GM12865 (cell line): ENCODE data around the gene SETDB1.
"Not testable (repeated sequence)": the region's sequence is repeated elsewhere in the genome, so short reads cannot be mapped to it uniquely, and the experiment has no call there.

Source experiments
- DNase-seq: peaks from one replicate; pipeline ENCODE4 v3.0.0; 2010; ENCODE audit warnings: low read depth
- H3K4me3 ChIP-seq: 2 replicates; pipeline ENCODE4 v1.5.1; 2011; ENCODE audit warnings: mild to moderate bottlenecking, low read depth, low read length, control low read depth
- TF ChIP-seq, protein P1 (sequence below): IDR thresholded peaks from 2 replicates; pipeline ENCODE4 v1.5.1; 2011; ENCODE audit warnings: low read length, control low read depth, low read depth, inconsistent platforms; ENCODE audit not compliant: insufficient read depth; ENCODE audit errors: missing control alignments

The SETDB1 gene

DNA sequence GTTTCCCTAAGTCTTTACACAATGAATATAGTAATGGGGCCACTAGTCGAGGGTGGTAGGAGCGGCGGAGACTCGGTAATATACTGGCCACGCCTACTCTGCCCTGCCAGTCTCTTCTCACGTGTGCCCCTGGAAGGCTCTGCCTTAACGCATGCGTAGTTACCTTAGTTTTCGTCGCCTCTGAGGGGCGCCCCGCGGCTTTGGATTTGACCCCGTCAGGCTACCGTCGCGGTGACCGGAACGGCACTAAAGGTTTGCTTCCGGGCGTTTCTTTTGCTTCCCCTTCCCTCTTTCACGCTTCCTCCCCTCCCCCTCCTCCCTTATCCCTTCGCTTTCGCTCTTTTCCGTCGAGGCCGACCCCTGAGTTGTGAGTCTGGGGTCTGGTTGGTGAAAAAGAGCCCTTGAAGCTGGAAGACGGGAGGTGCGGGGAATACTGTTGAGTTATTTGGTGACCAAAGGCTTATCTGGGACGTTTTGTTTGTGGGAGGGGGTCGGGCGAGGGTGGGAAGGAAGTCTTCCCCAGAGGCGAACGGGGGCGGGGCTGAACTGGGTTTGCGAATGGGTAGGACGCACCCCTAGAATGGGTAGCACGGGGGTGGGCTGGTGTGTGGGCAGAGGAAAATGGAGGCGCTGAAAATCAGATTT is at the start of gene SETDB1:
TSS of gene SETDB1 (plus strand) at position 267 of the 645 bp plus-strand sequence. CDS start 1,352 bp downstream, outside the sequence.
- TF ChIP-seq, protein P1, sequence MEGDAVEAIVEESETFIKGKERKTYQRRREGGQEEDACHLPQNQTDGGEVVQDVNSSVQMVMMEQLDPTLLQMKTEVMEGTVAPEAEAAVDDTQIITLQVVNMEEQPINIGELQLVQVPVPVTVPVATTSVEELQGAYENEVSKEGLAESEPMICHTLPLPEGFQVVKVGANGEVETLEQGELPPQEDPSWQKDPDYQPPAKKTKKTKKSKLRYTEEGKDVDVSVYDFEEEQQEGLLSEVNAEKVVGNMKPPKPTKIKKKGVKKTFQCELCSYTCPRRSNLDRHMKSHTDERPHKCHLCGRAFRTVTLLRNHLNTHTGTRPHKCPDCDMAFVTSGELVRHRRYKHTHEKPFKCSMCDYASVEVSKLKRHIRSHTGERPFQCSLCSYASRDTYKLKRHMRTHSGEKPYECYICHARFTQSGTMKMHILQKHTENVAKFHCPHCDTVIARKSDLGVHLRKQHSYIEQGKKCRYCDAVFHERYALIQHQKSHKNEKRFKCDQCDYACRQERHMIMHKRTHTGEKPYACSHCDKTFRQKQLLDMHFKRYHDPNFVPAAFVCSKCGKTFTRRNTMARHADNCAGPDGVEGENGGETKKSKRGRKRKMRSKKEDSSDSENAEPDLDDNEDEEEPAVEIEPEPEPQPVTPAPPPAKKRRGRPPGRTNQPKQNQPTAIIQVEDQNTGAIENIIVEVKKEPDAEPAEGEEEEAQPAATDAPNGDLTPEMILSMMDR = peak; percentile 4
- peak; percentile 99 for DNase-seq
- H3K4me3 ChIP-seq = peak within 1 kb of the TSS; percentile 90

DNA sequence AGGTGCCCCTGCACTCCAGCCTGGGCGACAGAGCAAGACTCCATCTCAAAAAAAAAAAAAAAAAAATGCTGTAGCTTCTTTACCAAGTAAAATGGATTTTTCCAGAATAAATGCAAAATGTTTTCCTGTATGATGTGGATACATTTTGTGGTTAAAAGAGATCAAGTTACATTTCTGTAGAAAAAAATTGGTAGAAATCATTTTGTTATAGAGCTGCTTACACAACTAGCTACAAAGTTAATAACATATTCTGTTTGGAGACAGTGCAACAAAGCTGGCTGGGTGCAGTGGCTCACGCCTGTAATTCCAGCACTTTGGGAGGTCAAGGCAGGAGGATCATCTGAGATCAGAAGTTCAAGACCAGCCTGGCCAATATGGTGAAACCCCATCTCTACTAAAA is 47.2 kb upstream of the SETDB1 start:
- H3K4me3 ChIP-seq, DNase-seq: not testable (repeated sequence)

DNA sequence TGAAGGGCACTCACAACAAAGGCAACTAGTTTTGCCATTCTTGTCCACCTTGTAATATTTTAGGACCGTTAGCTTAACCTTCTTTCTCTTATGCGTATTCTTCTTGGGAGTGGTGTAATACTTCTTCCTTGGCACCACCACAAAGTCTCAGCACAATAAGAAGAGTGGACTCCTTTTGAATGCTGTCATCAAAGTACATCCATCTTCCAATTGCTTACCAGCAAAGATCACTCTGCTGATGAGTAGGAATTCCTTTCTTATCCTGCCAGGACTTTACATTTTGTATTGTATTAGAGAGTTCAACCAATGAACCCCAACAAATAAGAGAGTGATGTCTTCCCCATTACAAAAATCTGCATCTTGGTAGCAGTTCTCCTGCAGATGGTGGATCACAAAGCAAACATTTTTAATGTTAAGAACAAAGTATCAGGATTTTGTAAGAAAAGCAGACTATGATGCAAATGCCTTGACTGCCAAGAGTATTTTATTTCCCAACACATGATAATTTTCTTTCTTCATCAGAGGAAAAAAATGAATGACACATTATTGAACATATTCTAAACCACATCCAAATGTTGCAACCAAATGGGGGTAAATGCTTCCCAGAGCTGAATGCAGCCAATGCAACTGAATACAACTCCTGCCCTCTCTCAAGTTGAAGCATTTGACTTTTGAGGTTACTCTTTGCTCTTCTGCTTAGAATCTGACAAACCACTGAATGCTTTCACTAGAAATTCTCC is 44.7 kb upstream of the SETDB1 start:
- no peak overlapping the region for H3K4me3 ChIP-seq
- TF ChIP-seq, protein P1 = no peak
- no peak for DNase-seq

DNA sequence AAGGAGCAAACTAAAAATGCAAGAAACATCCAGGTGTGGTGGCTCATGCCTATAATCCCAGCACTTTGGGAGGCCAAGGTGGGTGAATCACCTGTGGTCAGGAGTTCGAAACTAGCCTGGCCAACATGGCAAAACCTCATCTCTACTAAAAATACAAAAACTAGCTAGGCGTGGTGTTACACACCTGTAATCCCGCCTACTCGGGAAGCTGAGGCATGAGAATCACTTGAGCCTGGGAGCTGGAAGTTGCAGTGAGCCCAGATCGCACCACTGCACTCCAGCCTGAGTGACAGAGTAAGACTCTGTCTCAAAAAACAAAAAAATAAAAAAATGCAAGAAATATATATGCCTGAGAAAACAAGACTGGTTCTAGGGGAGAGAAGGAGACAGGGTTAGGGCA is 43.0 kb upstream of the SETDB1 start:
- DNase-seq, H3K4me3 ChIP-seq: not testable (repeated sequence)

DNA sequence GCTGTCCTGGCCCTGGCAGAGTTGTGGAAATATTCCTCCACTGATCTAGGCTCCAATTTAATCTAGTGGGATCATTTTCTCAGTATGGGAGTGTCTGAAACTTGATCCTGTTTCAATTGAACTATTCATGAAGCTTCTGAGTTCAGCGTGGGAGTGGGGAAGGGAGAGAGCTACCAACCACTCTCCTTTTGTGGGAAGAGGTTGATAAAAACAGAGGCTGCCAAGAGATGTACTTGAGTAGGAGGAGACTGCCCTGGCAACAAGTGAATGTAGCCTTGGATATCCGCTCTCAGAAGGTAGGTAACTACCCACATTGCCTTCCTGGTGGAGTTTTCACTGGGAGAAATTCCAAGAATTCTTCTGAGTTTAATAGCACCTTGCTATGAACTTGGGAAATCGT is 39.1 kb upstream of the SETDB1 start, which contains the start of gene CTXND2:
TSS of gene CTXND2 (plus strand) at position 119 of the 400 bp plus-strand sequence. CDS start 25,179 bp downstream, outside the sequence.
- no peak for DNase-seq

DNA sequence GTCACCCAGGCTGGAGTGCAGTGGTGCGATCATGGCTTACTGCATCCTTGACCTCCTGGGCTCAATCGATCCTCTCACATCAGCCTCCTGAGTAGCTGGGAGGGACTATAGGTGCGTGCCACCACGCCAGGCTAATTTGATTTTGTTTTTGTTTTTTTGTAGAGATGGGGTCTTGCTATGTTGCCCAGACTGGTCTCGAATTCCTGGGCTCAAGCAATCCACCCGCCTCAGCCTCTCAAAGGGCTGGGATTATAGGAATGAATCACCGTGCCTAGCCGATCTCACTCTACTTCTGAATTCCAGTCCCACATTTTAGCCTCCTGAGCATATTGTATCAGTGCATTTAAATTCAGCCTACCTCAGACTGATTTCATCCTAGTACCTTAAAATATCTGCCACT is 37.4 kb upstream of the SETDB1 start:
- no peak for DNase-seq
- no peak overlapping the region for H3K4me3 ChIP-seq
- TF ChIP-seq, protein P1 = no peak

More for the DNA sequence above, 39.1 kb upstream of the SETDB1 start, which contains the start of gene CTXND2:
- TF ChIP-seq, protein P1 = no peak
- H3K4me3 ChIP-seq = no peak within 1 kb of the TSS

DNA sequence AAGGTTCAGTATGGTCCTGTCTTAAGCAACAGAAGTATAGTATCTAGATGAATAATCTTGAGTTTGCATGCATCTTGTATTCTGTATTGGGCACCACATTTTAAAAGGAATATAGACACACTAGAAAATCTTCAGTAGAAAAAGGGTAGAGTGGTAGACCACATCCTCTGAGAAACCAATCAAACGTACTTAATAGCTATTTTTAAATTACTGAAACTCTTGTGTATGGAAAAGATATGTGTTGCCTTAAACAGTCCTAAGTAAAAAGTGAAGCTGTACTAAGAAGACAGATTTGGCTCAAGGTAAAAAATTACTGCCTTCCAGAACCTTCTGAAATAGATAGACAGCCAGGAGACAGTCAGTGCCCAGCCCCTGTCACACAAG is 36.1 kb upstream of the SETDB1 start:
- no peak overlapping the region; the same call in 1 of the 2 replicates for H3K4me3 ChIP-seq
- TF ChIP-seq, protein P1 = no peak
- peak; percentile 62 for DNase-seq

DNA sequence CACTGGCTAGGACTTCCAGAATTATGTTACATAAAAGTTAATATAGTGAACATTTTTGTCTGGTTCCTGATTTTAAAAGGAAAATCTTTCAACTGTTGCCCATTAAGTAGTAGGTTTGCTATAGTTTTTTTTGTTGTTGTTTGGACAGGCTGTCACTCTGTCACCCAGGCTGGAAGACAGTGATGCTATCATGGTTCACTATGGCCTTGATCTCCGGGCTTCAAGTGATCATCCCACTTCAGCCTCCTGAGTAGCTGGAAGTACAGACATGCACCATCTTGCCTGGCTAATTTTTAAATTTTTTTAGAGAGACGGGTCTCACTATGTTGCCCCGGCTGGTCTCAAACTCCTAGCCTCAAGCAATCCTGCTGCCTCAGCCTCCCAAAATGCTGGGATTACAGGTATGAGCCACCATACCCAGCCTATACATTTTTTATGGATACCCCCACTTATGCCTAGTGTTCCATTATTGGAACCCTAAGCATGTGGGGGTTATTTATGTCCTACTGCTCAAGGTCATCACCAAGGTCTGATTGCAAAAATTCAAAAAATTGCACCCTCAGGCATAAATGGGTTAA is 32.7 kb upstream of the SETDB1 start:
- DNase-seq = no peak
- no peak overlapping the region for H3K4me3 ChIP-seq
- TF ChIP-seq, protein P1 = no peak
